Spinal cord (tissue), 10 donors: ENCODE measurements around the gene SMAD6. TPM values are rescaled to one million over a fixed set of nuclear protein-coding genes. Genes with fewer than 3 reads are reported as not detected.
A peak's percentile ranks its signal among the peaks of the same experiment; 100 is the strongest.
"Not testable (repeated sequence)": the region's sequence is repeated elsewhere in the genome, so short reads cannot be mapped to it uniquely, and the experiment has no call there.

ENCODE experiments used
- DNase-seq, 6 donors: peaks; one replicate each; pipeline versions ENCODE4 v3.0.0 to v3.0.0-alpha.2; 2013 to 2015; ENCODE audit warnings: low spot score in 6 of 6, low read depth in 4 of 6
- H3K27ac ChIP-seq: one replicate; pipeline ENCODE4 v1.5.1; 2013; ENCODE audit warnings: low read depth, low read length, control low read depth
- H3K27me3 ChIP-seq: one replicate; pipeline ENCODE4 v1.6.1; 2013; ENCODE audit warnings: low read length; ENCODE audit not compliant: control insufficient read depth, insufficient read depth
- H3K36me3 ChIP-seq: one replicate; pipeline ENCODE4 v1.6.1; 2013; ENCODE audit warnings: low read length; ENCODE audit not compliant: control insufficient read depth, insufficient read depth
- H3K4me1 ChIP-seq: one replicate; pipeline ENCODE4 v1.6.1; 2013; ENCODE audit warnings: low read length; ENCODE audit not compliant: control insufficient read depth, insufficient read depth
- H3K4me3 ChIP-seq: one replicate; pipeline ENCODE4 v1.5.1; 2013; ENCODE audit warnings: low read depth, low read length, control low read depth
- H3K9me3 ChIP-seq: one replicate; pipeline ENCODE4 v1.6.1; 2013; ENCODE audit warnings: low read length; ENCODE audit not compliant: control insufficient read depth, insufficient read depth
- WGBS: methylation state at CpG from one replicate; pipeline ENCODE4 v1.1.5; 2013; ENCODE audit warnings: missing lambda C conversion rate; ENCODE audit not compliant: insufficient coverage; 5-methylcytosine and 5-hydroxymethylcytosine counted together
- polyA plus RNA-seq, 2 donors: library from polyadenylated mRNA; unstranded; fragments of 120-200 nt; gene quantifications; one replicate each; pipeline ENCODE4 v1.2.1, GENCODE V29; 2013; ENCODE audit not compliant: insufficient read length in 2 of 2
- total RNA-seq, 2 donors: library from RNA; depleted of rRNA in 1 of 2; stranded (reverse); fragments of 120-200 nt in 1 of 2; fragments of >200 nt in 1 of 2; gene quantifications; one replicate each; pipeline versions ENCODE4 v1.2.3 to v1.2.4, GENCODE V29; 2013 to 2014
- donor health status: healthy.

Gene SMAD6
- total and polyA plus RNA-seq, 4 donors, result 7.7 to 22.0 (median 10.3) TPM

DNA sequence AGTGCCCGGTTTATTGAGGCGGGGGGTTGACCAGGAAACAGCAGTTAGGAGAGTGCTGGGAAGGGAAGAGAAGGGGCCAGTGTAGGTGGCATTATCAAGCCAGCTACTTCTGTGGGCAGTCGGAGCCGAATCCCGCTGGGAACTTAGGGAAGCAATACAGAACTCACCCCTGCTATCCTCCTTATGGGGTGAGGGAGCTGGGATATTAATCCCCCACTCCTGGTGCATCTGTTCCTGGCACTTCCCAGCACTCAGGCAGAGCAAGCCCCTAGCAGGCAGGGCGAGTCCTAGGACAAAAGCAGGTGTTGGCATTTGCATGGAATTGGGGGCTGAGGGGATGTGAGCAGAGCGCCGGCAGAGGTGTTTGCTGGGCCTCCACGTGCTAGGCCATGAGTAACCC is 48.6 kb downstream of the SMAD6 start:
- H3K9me3 ChIP-seq, result peaks cover 5% of the 10 kb centered on the region
- H3K36me3 ChIP-seq, result no peaks in the 10 kb centered on the region
- peaks cover 22% of the 10 kb centered on the region for H3K4me1 ChIP-seq
- 74% methylated on average over 5 of the region's 9 CpGs for WGBS
- no peak for DNase-seq
- H3K27me3 ChIP-seq, result no peaks in the 10 kb centered on the region
- no peak overlapping the region for H3K4me3 ChIP-seq
- H3K27ac ChIP-seq, result no peak overlapping the region

DNA sequence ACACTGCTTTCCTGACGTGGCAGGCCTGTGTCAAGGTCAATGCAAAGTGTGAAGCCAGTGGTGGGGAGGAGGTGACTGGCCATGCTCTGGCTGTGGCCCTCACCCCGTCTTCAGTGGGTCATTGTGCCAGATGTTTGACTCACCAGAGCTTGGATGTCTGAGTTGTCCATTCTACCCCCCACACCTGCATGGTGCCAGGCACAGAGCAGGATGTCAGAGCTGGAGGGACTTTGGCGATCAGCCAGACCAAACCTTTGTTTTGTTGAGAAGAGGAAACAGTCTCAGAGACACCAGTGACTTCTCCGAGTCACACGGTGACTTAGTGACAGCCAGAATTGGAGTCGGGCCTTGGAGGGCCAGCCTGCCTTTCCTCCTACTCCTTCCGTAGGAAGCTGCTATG is 49.5 kb downstream of the SMAD6 start:
- Histone ChIP-seq H3K4me1 (peaks cover 19% of the 10 kb centered on the region), H3K4me3 (no peak overlapping the region)
- 69% methylated on average over 2 of the region's 7 CpGs for WGBS

GRCh38 chr15:66752078-66752477 is 50.0 kb downstream of the SMAD6 start:
- Histone ChIP-seq H3K4me1 (peaks cover 23% of the 10 kb centered on the region), H3K9me3 (peaks cover 5% of the 10 kb centered on the region), H3K27me3 (no peaks in the 10 kb centered on the region), H3K4me3 (no peak overlapping the region), H3K36me3 (no peaks in the 10 kb centered on the region), H3K27ac (no peak overlapping the region)
- no peak for DNase-seq
- 33% methylated on average over 1 of the region's 2 CpGs for WGBS

More for the DNA sequence above, 49.5 kb downstream of the SMAD6 start:
- H3K27ac ChIP-seq, result no peak overlapping the region
- DNase-seq, result no peak
- H3K36me3 ChIP-seq, result no peaks in the 10 kb centered on the region
- no peaks in the 10 kb centered on the region for H3K27me3 ChIP-seq
- peaks cover 5% of the 10 kb centered on the region for H3K9me3 ChIP-seq

GRCh38 chr15:66753687-66754377 is 51.8 kb downstream of the SMAD6 start:
- WGBS, result 77% methylated on average over 6 of the region's 7 CpGs
- no peaks in the 10 kb centered on the region for H3K36me3 ChIP-seq
- H3K27me3 ChIP-seq, result no peaks in the 10 kb centered on the region
- peaks cover 5% of the 10 kb centered on the region for H3K9me3 ChIP-seq
- H3K4me3 ChIP-seq, result no peak overlapping the region
- peaks cover 28% of the 10 kb centered on the region for H3K4me1 ChIP-seq
- no peak for DNase-seq
- no peak overlapping the region for H3K27ac ChIP-seq

- peaks cover 5% of the 10 kb centered on the region for H3K9me3 ChIP-seq
- WGBS, result no CpG with 5 or more reads among the region's 1 CpG
- H3K36me3 ChIP-seq, result no peaks in the 10 kb centered on the region
- H3K4me3 ChIP-seq, result no peak overlapping the region
- H3K27me3 ChIP-seq, result no peaks in the 10 kb centered on the region
- no peak overlapping the region for H3K27ac ChIP-seq
- DNase-seq, result no peak
- peaks cover 28% of the 10 kb centered on the region for H3K4me1 ChIP-seq
Measured at GRCh38 chr15:66754789-66755188, 52.8 kb downstream of the SMAD6 start.

DNA sequence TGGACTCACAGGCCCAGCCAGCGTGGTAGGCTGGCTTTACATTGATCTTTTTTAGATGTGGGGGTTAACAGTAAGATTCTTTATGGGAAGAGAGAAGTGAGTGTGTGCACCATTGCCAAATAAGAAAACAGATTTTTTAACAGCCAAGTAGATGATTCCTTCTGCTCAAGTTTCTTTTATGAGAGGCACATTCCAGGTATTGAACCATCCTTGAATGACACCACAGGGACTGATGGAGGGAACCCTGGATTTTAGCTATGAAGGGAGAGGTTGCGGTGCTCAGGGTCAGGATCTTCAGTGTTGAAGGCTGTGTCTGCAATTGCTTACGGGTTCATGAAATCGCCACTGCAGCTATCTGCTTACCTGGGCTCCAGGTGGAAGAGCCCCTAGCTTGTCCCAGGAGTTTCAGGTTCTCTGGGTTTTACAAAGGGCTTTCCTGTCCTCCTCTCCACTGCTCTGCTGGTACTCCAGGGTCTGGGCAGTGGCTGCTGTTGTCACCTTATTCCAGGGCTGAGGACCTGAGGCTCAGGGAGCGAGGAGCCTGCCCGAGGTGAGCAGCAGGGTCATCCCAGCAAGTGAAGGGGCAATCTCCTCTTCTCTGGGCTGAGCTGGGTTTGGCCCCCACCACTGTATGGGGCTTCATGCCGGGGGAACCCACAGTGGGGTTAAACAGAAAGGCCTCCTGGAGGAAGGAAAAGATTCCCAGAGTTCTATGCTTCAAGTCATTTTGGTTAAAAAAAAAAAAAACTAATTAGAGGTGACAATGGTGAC is 53.4 kb downstream of the SMAD6 start:
- Histone ChIP-seq H3K4me1 (peaks cover 32% of the 10 kb centered on the region), H3K4me3 (no peak overlapping the region), H3K36me3 (no peaks in the 10 kb centered on the region), H3K27ac (peak overlapping the region; percentile 22), H3K9me3 (peaks cover 5% of the 10 kb centered on the region), H3K27me3 (no peaks in the 10 kb centered on the region)
- DNase-seq, result no peak
- WGBS, result 96% methylated on average over 6 of the region's 7 CpGs

- DNase-seq, result no peak
- H3K4me3 ChIP-seq, result no peak overlapping the region
- peaks cover 37% of the 10 kb centered on the region for H3K4me1 ChIP-seq
- no peaks in the 10 kb centered on the region for H3K27me3 ChIP-seq
- peak overlapping the region; percentile 58 for H3K27ac ChIP-seq
- H3K9me3 ChIP-seq, result peaks cover 5% of the 10 kb centered on the region
- peaks cover 2% of the 10 kb centered on the region for H3K36me3 ChIP-seq
- WGBS, result 80% methylated on average over 1 of the region's 6 CpGs
Measured at GRCh38 chr15:66756295-66756694, 54.3 kb downstream of the SMAD6 start.

- WGBS, result no CpG with 5 or more reads among the region's 12 CpGs
- H3K27me3 ChIP-seq, result no peaks in the 10 kb centered on the region
- peak overlapping the region; percentile 58 for H3K27ac ChIP-seq
- H3K36me3 ChIP-seq, result peaks cover 2% of the 10 kb centered on the region
- no peak overlapping the region for H3K4me3 ChIP-seq
- H3K4me1 ChIP-seq, result peaks cover 39% of the 10 kb centered on the region
- DNase-seq, result no peak
- peaks cover 5% of the 10 kb centered on the region for H3K9me3 ChIP-seq
Measured at GRCh38 chr15:66757030-66757429, 55.0 kb downstream of the SMAD6 start.

GRCh38 chr15:66757521-66757920 is 55.5 kb downstream of the SMAD6 start:
- peak overlapping the region; percentile 36 for H3K27ac ChIP-seq
- no peak for DNase-seq
- peaks cover 5% of the 10 kb centered on the region for H3K9me3 ChIP-seq
- H3K4me3 ChIP-seq, result no peak overlapping the region
- H3K36me3 ChIP-seq, result peaks cover 2% of the 10 kb centered on the region
- 39% methylated on average over 11 of the region's 11 CpGs for WGBS
- H3K27me3 ChIP-seq, result no peaks in the 10 kb centered on the region
- H3K4me1 ChIP-seq, result peaks cover 44% of the 10 kb centered on the region

GRCh38 chr15:66758217-66758616 is 56.2 kb downstream of the SMAD6 start:
- H3K27me3 ChIP-seq, H3K4me3 ChIP-seq, H3K27ac ChIP-seq, H3K36me3 ChIP-seq, DNase-seq, H3K9me3 ChIP-seq: not testable (repeated sequence)
- peaks cover 50% of the 10 kb centered on the region for H3K4me1 ChIP-seq
- WGBS, result 90% methylated on average over 2 of the region's 6 CpGs
